HG02938 (cell line): ENCODE measurements around the gene SPANXA1.
"Not testable (repeated sequence)": the region's sequence is repeated elsewhere in the genome, so short reads cannot be mapped to it uniquely, and the experiment has no call there.

Source experiments
- ATAC-seq: cut with Tn5 transposase; IDR thresholded peaks from one replicate; pipeline ENCODE4 v1.9.1; 2021; ENCODE audit warnings: mild to moderate bottlenecking, moderate library complexity; ENCODE audit not compliant: unreplicated experiment

SPANXA1 gene

GRCh38 chrX:141584638-141585037 is at the start of gene SPANXA1:
Gene SPANXA1, minus strand, starts transcription at chrX:141584738. Its CDS starts 60 bp downstream, at chrX:141584678.
- not testable (repeated sequence) for ATAC-seq

GRCh38 chrX:141632124-141632523 is 47.6 kb upstream of the SPANXA1 start:
- no peak for ATAC-seq

GRCh38 chrX:141619336-141619735 is 34.8 kb upstream of the SPANXA1 start:
- no peak for ATAC-seq

GRCh38 chrX:141609111-141609510 is 24.6 kb upstream of the SPANXA1 start:
- no peak for ATAC-seq

- ATAC-seq: not testable (repeated sequence)
Measured at GRCh38 chrX:141589408-141589807, 4.9 kb upstream of the SPANXA1 start, which contains the start of gene SPANXA2. Gene SPANXA2, plus strand, starts transcription at chrX:141589708. Its CDS starts 60 bp downstream, at chrX:141589768.

- ATAC-seq: not testable (repeated sequence)
Measured at GRCh38 chrX:141542551-141542950, 42.0 kb downstream of the SPANXA1 start.
